Vagina (tissue), 2 donors: ENCODE results near the gene CKAP4. TPM values are rescaled to one million over a fixed set of nuclear protein-coding genes. Genes with fewer than 3 reads are reported as not detected.

Source experiments
- DNase-seq, 2 donors: peaks; one replicate each; pipeline ENCODE4 v3.0.0-alpha.2; 2017; ENCODE audit errors: extremely low spot score in 2 of 2
- H3K27ac ChIP-seq: fragments of 200-600 bp; sonication (generic); one replicate; pipeline ENCODE4 v1.5.1; 2019
- H3K27me3 ChIP-seq: fragments of 200-600 bp; sonication (generic); one replicate; pipeline ENCODE4 v1.5.1; 2019
- H3K36me3 ChIP-seq, 2 donors: fragments of 200-600 bp; sonication (generic); one replicate each; pipeline ENCODE4 v1.5.1; 2017 to 2019
- H3K4me1 ChIP-seq: fragments of 200-600 bp; sonication (generic); one replicate; pipeline ENCODE4 v1.5.1; 2019
- H3K4me3 ChIP-seq, 2 donors: fragments of 200-600 bp; sonication (generic); 1 replicate in 1 of 2; 2 replicates in 1 of 2; pipeline ENCODE4 v1.5.1; 2016 to 2019
- H3K9me3 ChIP-seq: fragments of 200-600 bp; sonication (generic); one replicate; pipeline ENCODE4 v1.5.1; 2019
- CTCF ChIP-seq, 3 experiments: fragments of 450-650 bp in 2 of 3; fragments of 200-600 bp in 1 of 3; sonication (generic) in 1 of 3; IDR thresholded peaks; one replicate each; pipeline ENCODE4 v1.5.1; 2017 to 2019; ENCODE audit warnings: antibody characterized with exemption in 3 of 3, mild to moderate bottlenecking in 2 of 3, moderate library complexity in 2 of 3
- POLR2A ChIP-seq, 2 donors: fragments of 450-650 bp; IDR thresholded peaks; one replicate each; pipeline ENCODE4 v1.6.1; 2017; ENCODE audit warnings: antibody characterized with exemption in 2 of 2, mild to moderate bottlenecking in 2 of 2, moderate library complexity in 2 of 2
- POLR2AphosphoS5 ChIP-seq, 2 donors: sonication (generic); formaldehyde crosslinking; IDR thresholded peaks; one replicate each; pipeline ENCODE4 v1.9.0; 2017; ENCODE audit warnings: antibody characterized with exemption in 2 of 2, mild to moderate bottlenecking in 2 of 2, low read depth in 1 of 2; ENCODE audit not compliant: insufficient read depth in 1 of 2
- intact Hi-C: fragments of 100-400 bp; cut with DNase I; formaldehyde crosslinking; loops from one replicate; pipeline ENCODE4 v1.15.1; 2023
- total RNA-seq: library from RNA; depleted of rRNA; stranded (reverse); fragments of >200 nt; gene quantifications from one replicate; pipeline ENCODE4 v1.2.3, GENCODE V29; 2016

CKAP4 gene
- total RNA-seq, 1 donor from 2014 or later = 42.5 TPM

DNA sequence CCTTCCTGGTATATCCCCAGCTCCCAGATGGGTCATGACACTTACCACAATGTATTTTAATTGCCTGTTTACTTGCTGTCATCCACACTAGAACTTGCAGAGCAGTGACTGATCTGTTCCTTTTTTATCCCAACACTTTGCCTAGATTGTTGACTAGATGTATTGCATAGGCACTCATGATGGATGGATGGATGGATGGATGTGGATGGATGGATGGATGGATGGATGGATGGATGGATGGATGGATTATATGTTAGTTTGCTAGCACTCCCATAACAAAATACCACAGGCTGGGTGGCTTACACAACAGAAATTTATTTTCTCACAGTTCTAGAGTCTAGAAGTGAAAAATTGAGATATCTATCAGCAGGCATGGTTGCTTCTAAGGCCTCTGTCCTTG, 8.7 kb upstream of the CKAP4 start:
- intact Hi-C loops = no loop called here
- no peak for TF ChIP-seq CTCF (IDR thresholded peaks at IDR 0.05)
- TF ChIP-seq POLR2AphosphoS5 (IDR thresholded peaks at IDR 0.05; ENCODE audit: insufficient read depth in 1 of 2, low read depth in 1 of 2) = no peak
- no peak for TF ChIP-seq POLR2A (IDR thresholded peaks at IDR 0.05)
- no peaks in the 10 kb centered on the region for H3K9me3 ChIP-seq
- H3K36me3 ChIP-seq = no peaks in the 10 kb centered on the region
- H3K4me1 ChIP-seq = peaks cover 3% of the 10 kb centered on the region
- H3K27me3 ChIP-seq = no peaks in the 10 kb centered on the region
- peak in 1 of 2 donors; percentile 32 for DNase-seq
- no peak overlapping the region for H3K27ac ChIP-seq
- no peak overlapping the region for H3K4me3 ChIP-seq

- TF ChIP-seq POLR2A (IDR thresholded peaks at IDR 0.05) = no peak
- TF ChIP-seq CTCF (IDR thresholded peaks at IDR 0.05) = no peak
- TF ChIP-seq POLR2AphosphoS5 (IDR thresholded peaks at IDR 0.05; ENCODE audit: insufficient read depth in 1 of 2, low read depth in 1 of 2) = no peak
- H3K9me3 ChIP-seq = no peaks in the 10 kb centered on the region
- DNase-seq = no peak
- H3K27me3 ChIP-seq = no peaks in the 10 kb centered on the region
- H3K36me3 ChIP-seq = no peaks in the 10 kb centered on the region
- H3K4me3 ChIP-seq = no peak overlapping the region
- peaks cover 3% of the 10 kb centered on the region for H3K4me1 ChIP-seq
- intact Hi-C loops = no loop called here
- no peak overlapping the region for H3K27ac ChIP-seq
Observed at GRCh38 chr12:106255952-106256351, 8.1 kb upstream of the CKAP4 start.

DNA sequence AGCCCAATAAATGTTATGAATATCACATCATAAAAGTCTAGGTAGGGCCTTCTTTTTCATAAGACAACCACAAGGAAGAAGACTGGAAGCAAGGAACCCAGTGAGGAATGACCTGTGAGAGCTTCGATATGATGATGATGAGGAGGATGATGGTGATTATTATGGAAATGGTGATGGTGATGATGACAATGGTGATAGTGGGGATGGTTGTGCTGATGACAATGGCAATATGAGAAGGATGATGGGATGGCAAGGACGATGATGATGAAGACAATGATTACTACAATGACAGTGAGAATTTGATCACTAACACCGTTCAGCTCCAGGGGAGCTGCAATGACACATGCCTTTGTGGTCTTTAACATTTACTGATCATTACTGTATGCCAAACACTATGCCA, 7.7 kb upstream of the CKAP4 start:
- Histone ChIP-seq H3K36me3 (no peaks in the 10 kb centered on the region), H3K4me1 (peaks cover 3% of the 10 kb centered on the region), H3K27ac (no peak overlapping the region), H3K9me3 (no peaks in the 10 kb centered on the region), H3K27me3 (no peaks in the 10 kb centered on the region), H3K4me3 (no peak overlapping the region)
- TF ChIP-seq POLR2AphosphoS5 (IDR thresholded peaks at IDR 0.05; ENCODE audit: insufficient read depth in 1 of 2, low read depth in 1 of 2) (no peak), POLR2A (IDR thresholded peaks at IDR 0.05) (no peak), CTCF (IDR thresholded peaks at IDR 0.05) (no peak)
- intact Hi-C loops = no loop called here
- DNase-seq = peak in 1 of 2 donors; percentile 29

- Histone ChIP-seq H3K4me3 (no peak overlapping the region), H3K27me3 (no peaks in the 10 kb centered on the region), H3K4me1 (peaks cover 6% of the 10 kb centered on the region), H3K27ac (no peak overlapping the region), H3K36me3 (no peaks in the 10 kb centered on the region), H3K9me3 (no peaks in the 10 kb centered on the region)
- TF ChIP-seq POLR2AphosphoS5 (IDR thresholded peaks at IDR 0.05; ENCODE audit: insufficient read depth in 1 of 2, low read depth in 1 of 2) (no peak), CTCF (IDR thresholded peaks at IDR 0.05) (no peak), POLR2A (IDR thresholded peaks at IDR 0.05) (no peak)
- no peak for DNase-seq
- intact Hi-C loops = no loop called here
Observed at GRCh38 chr12:106254724-106255123, 6.9 kb upstream of the CKAP4 start.

- TF ChIP-seq POLR2A (IDR thresholded peaks at IDR 0.05) = no peak
- TF ChIP-seq POLR2AphosphoS5 (IDR thresholded peaks at IDR 0.05; ENCODE audit: insufficient read depth in 1 of 2, low read depth in 1 of 2) = no peak
- TF ChIP-seq CTCF (IDR thresholded peaks at IDR 0.05) = no peak
- peak; percentile 64 for DNase-seq
- Histone ChIP-seq H3K36me3 (no peaks in the 10 kb centered on the region), H3K4me3 (no peak overlapping the region), H3K27ac (peak overlapping the region; percentile 64), H3K27me3 (no peaks in the 10 kb centered on the region), H3K4me1 (peaks cover 19% of the 10 kb centered on the region), H3K9me3 (no peaks in the 10 kb centered on the region)
- intact Hi-C loops = no loop called here
Observed at GRCh38 chr12:106251631-106252455, 4.0 kb upstream of the CKAP4 start.
